Measurements from ENCODE around the gene ARHGEF38. TPM values are rescaled to one million over a fixed set of nuclear protein-coding genes. Genes with fewer than 3 reads are reported as not detected.

Gene ARHGEF38
- 5.9 TPM for polyA plus RNA-seq (ENCODE audit: insufficient read length)
- long read RNA-seq, donor 1, partial matches to known transcripts, result 0 of 1 reads
- long read RNA-seq, donor 1, other reads (novel, unspliced or antisense), result 0 of 1 reads
- long read RNA-seq, donor 2, result 0 reads
- long read RNA-seq, donor 3, result 0 reads
- long read RNA-seq, donor 4, result 0 reads
- long read RNA-seq, donor 5, result 0 reads
- long read RNA-seq, donor 6, result 0 reads
- long read RNA-seq, donor 7, result 0 reads
- long read RNA-seq, donor 8, result 0 reads

- peak; percentile 43 for DNase-seq
Measured at GRCh38 chr4:105551965-105552746, at the start of gene ARHGEF38. ARHGEF38 (plus strand) TSS chr4:105552620; CDS start chr4:105552766, 146 bp downstream.

DNA sequence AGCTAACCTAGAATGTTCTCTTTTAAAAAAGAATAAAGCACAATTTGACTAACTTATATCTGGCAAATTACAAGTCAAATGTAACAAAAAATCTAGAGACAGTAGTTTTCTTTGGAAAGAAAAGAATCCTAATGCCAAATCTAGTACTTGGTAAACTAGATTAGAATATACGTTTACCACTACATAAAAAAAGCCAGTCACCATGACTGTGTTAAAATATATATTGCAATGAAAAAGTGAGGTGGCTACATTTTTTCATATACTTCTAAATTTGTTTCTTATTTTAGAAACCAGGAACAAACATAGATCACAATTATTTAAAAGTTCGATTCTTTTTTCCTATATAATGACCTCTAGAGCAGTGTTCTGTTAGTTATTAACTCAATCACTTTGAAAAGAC is 48.9 kb upstream of the ARHGEF38 start:
- no peak for DNase-seq

- DNase-seq, result no peak
Measured at GRCh38 chr4:105504744-105505143, 47.7 kb upstream of the ARHGEF38 start.

- DNase-seq, result no peak
Measured at GRCh38 chr4:105509291-105509690, 43.1 kb upstream of the ARHGEF38 start.

- DNase-seq, result no peak
Measured at GRCh38 chr4:105509714-105510113, 42.7 kb upstream of the ARHGEF38 start.

- DNase-seq, result no peak
Measured at GRCh38 chr4:105510245-105510644, 42.2 kb upstream of the ARHGEF38 start.

DNA sequence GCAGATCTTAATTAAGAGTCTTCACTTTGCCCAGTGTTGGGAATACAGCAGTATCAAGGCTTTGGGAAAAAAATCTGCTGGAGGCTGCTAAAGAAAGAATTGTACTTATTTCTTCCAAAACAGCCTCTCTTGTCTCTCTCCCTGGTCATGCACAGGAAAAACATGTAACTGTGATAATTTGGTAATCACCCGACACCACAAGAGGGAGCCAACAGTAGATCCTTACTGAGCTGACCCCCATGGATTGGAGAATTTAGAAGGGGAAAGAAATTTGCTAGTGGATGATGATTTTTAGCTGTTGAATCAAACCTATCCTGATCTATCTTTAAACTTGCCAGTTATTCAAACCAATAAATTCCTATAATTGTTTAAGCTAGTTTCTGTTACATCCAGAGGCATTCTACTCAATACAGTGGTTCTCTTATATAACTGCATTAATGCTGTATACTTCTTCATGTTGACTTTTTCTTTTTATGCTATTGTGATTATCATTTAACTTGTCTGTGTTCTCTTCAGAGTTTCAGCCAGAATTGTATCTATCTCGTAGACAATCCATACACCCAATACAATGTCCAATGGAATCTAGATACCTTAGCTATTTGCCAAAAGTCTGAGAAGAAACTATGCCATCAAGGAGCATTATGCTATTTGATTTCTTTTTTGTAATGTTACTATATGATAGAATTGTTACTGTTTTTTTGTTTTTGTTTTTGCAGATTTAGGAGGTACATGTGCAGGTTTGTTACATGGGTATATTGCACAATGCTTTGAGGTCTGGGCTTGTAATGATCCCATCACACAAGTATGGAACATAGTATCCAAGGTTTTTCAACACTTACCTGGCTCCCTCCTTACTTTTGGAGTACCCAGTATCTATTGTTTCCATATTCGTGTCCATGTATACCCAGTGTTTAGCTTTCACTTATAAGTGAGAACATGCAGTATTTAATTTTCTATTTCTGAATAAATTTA is 31.3 kb upstream of the ARHGEF38 start:
- peak; percentile 69 for DNase-seq

GRCh38 chr4:105526656-105527055 is 25.8 kb upstream of the ARHGEF38 start:
- DNase-seq, result no peak

- DNase-seq, result no peak
Measured at GRCh38 chr4:105527081-105527480, 25.3 kb upstream of the ARHGEF38 start.

DNA sequence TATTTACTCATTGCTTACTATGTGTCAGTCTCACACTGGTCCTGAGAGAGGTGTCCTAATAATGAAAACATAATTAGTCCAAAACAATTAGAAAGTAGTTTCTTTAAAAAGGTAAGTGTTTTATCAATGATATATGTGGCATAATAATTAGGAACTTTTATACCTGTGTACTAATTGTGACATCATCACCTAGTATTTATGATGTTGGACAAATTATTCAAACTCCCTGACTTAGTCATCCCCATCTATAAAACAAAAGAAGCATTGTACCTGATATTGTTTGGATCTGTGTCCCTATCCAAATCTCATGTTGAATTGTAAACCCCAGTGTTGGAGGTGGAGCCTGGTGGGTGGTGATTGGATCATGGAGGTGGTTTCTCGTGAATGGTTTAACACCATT is 15.8 kb upstream of the ARHGEF38 start:
- DNase-seq, result no peak

DNA sequence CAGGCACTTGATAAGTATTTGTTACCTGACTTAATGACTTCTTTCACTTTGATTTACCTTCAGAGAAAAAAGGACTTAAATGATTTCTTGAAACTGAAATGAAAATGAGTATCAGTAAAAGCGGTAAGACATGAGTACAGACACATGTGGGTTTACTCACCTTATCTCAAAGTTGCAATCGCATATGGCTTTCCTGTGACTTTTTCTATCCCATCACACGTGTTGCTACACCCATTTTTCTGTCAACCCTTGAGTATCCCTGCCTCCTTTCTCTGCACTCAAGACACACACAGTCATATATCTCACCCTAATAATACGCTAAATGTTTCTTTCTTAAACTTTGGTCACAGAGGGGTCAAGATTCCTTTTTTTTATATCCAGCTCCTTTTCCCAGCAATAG is 11.0 kb upstream of the ARHGEF38 start:
- DNase-seq, result no peak

- no peak for DNase-seq
Measured at GRCh38 chr4:105542039-105542438, 10.4 kb upstream of the ARHGEF38 start.

DNA sequence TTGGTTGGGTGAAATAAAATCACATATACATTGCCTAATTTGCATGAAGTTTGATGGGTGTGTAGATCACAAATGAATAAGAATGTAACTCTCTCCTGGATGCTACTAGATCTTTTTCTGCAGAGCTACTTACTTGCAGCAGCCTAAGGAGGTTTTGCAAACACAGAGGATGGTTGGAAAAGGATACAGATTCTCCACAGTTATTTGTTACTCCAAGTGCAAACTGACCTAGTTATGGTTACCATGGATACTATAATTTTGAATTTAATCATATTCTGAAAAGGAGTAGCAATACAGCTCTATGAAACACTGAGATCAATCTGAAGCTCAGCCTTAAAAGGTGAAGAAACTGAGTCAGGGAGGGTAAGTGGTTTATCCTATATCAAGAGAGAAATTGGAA is 9.1 kb upstream of the ARHGEF38 start:
- no peak for DNase-seq

GRCh38 chr4:105543881-105544280 is 8.5 kb upstream of the ARHGEF38 start:
- no peak for DNase-seq

- DNase-seq, result no peak
Measured at GRCh38 chr4:105544520-105545286, 7.7 kb upstream of the ARHGEF38 start.

GRCh38 chr4:105546086-105546485 is 6.3 kb upstream of the ARHGEF38 start:
- DNase-seq, result no peak

DNA sequence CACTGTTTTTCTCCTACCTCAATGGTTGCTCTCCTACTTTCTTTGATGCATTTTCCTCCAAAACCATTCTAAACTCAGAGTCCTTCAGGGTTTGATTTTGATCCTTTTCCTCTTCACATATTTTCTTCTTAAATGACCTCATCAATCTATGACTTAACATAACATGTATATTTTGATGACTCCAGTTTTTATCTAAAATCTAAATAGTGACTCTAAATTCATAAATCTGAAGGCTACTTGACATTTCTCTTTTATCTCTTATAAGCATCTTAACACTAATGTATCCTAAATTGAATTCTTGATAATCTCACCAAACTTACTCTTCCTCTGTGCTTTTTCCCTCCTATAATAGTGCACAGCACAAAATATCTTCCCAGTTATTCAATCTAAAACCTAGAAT is 4.7 kb upstream of the ARHGEF38 start:
- no peak for DNase-seq

- DNase-seq, result no peak
Measured at GRCh38 chr4:105548483-105548882, 3.9 kb upstream of the ARHGEF38 start.

DNA sequence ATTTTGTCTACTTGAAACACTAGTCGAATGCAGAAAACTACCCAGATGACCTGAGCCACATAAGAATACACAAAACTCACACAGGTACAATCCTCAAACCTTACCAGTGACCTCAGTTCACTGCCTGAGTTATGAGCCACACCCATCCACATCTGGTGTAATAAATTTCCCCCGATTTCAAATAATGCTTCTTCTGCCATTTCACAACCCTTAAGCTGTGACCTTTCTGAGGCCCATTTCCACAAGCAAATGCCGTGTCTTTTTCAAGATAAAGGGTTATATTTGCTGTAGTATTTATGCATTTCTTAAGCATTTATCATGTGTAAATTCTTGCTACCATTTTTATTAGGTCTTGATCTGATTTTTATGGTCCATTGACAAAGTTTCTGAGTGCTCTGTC is 1.8 kb upstream of the ARHGEF38 start:
- no peak for DNase-seq

DNA sequence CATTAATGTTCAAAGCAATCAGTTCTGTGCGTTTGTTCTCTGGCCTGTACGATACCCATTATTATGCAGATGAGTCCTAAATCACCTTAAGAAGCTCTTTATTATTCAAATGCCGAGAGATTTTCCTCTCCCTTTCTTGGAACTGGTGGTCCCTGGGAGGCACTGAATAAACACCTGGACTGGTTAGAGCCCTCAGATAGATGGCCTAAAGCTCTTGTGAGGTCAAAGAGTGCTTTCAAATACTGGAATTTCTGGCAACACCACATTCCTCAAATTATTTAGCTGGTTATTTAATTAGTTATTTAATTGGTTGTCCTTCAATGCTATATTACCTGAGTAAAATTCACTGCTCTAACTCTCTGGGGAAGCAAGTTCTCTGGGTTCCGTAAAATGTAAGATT is 3.0 kb downstream of the ARHGEF38 start:
- no peak for DNase-seq

- DNase-seq, result no peak
Measured at GRCh38 chr4:105556206-105556605, 3.8 kb downstream of the ARHGEF38 start.

- DNase-seq, result no peak
Measured at GRCh38 chr4:105558277-105558676, 5.9 kb downstream of the ARHGEF38 start.
